Colonic mucosa (tissue), 4 donors: ENCODE results near the gene ELOA. TPM values are rescaled to one million over a fixed set of nuclear protein-coding genes. Genes with fewer than 3 reads are reported as not detected.
"Not testable (repeated sequence)": the region's sequence is repeated elsewhere in the genome, so short reads cannot be mapped to it uniquely, and the experiment has no call there.

ENCODE experiments used
- DNase-seq: peaks from one replicate; pipeline ENCODE4 v3.0.0-alpha.2; 2020
- H3K27ac ChIP-seq: fragments of 200-600 bp; one replicate; pipeline ENCODE4 v1.8.0; 2021
- H3K27me3 ChIP-seq: fragments of 200-600 bp; one replicate; pipeline ENCODE4 v1.8.0; 2021
- H3K36me3 ChIP-seq: fragments of 200-600 bp; one replicate; pipeline ENCODE4 v1.8.0; 2021
- H3K4me1 ChIP-seq: fragments of 200-600 bp; one replicate; pipeline ENCODE4 v1.8.0; 2021; ENCODE audit warnings: mild to moderate bottlenecking
- H3K4me3 ChIP-seq: fragments of 200-600 bp; one replicate; pipeline ENCODE4 v1.8.0; 2021
- H3K9ac ChIP-seq, 2 donors: one replicate each; pipeline ENCODE4 v1.7.0; 2013; ENCODE audit warnings: control low read depth in 2 of 2, low read depth in 2 of 2, low read length in 2 of 2
- H3K9me3 ChIP-seq: fragments of 200-600 bp; one replicate; pipeline ENCODE4 v1.8.0; 2021
- CTCF ChIP-seq: fragments of 200-600 bp; IDR thresholded peaks from one replicate; pipeline ENCODE4 v1.8.0; 2022; ENCODE audit warnings: antibody characterized with exemption, mild to moderate bottlenecking
- intact Hi-C: fragments of 100-400 bp; cut with DNase I; formaldehyde crosslinking; loops from one replicate; pipeline ENCODE4 v1.14.1; 2022
- total RNA-seq, 2 donors: library from RNA; stranded (reverse); fragmentation: NEBNext Ultra II Directional in 1 of 2; extraction: Animal tissue kit (Norgen Biotek cat#: 25700) in 1 of 2; gene quantifications; one replicate each; pipeline ENCODE4 v1.2.1, GENCODE V29; 2021
- donor health status: healthy.
- donor health status: DM: no; HTN: no; CAD: no.
- donor health status: DM: no; HTN: no; CAD: no.

The ELOA gene
- total RNA-seq, 2 donors from 2014 or later: 32.6 to 33.0 TPM

DNA sequence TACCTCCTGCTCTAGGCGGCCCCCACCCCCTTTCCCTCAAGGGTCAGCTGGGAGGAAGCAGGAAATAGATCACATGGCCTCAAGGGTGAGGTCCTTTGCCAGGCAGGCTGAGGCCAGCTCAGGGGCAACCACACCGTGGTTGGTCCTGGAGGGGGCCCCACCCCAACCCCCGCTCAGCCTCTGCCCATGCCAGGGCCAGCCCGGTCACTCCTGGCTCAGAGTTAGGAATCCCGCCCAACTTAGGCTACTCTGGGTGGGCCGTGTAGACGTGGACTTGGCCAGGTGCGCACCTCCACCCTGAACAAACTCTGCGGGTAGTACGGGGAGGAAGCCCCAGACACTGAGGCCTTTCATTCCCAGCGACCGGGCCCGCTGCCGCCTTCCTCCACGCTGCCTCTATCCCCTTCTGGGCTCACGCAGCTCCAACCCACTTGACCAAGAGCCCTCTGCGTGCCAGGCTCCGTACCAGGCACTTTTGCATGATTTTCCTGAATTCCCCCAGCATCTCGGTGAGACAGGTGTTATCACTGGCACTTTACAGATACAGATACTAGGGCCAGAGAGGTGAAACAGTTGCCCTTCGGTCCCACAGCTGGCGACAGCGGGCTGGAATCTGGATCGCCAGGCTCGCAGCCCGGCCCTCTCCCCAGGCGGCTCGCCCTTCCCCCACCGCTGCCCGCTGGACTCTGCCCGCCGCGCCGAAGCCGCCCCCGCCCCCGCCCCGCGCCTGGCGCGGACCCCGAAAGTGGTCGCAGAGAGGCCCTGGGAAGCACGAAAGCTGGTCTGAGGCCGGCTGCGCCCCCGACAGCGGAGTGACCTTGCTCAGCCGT, 56.5 kb downstream of the ELOA start:
- peak; percentile 92 for DNase-seq
- H3K36me3 ChIP-seq: peaks cover 9% of the 10 kb centered on the region
- H3K27me3 ChIP-seq: no peaks in the 10 kb centered on the region
- H3K9ac ChIP-seq: peak overlapping the region; percentile 85 to 88
- intact Hi-C loops: no loop called here
- peaks cover 6% of the 10 kb centered on the region for H3K4me1 ChIP-seq
- H3K27ac ChIP-seq: peak overlapping the region; percentile 88
- TF ChIP-seq CTCF: no peak
- H3K4me3 ChIP-seq: peak overlapping the region; percentile 76
- H3K9me3 ChIP-seq: no peaks in the 10 kb centered on the region

- TF ChIP-seq CTCF: no peak
- Histone ChIP-seq H3K4me3 (peak within 1 kb of the TSS; percentile 76), H3K27me3 (no peaks in the 10 kb centered on the region), H3K36me3 (peaks cover 9% of the 10 kb centered on the region), H3K4me1 (peaks cover 6% of the 10 kb centered on the region), H3K9me3 (no peaks in the 10 kb centered on the region), H3K27ac (peak within 1 kb of the TSS; percentile 88), H3K9ac (peak within 1 kb of the TSS; percentile 85 to 93)
- peak; percentile 99 for DNase-seq
- intact Hi-C loops: no loop called here
Observed at GRCh38 chr1:23800400-23801337, 57.4 kb downstream of the ELOA start, which contains the start of gene GALE. TSS of gene GALE (minus strand) at chr1:23800754. CDS start at chr1:23799007, 1,747 bp downstream.

DNA sequence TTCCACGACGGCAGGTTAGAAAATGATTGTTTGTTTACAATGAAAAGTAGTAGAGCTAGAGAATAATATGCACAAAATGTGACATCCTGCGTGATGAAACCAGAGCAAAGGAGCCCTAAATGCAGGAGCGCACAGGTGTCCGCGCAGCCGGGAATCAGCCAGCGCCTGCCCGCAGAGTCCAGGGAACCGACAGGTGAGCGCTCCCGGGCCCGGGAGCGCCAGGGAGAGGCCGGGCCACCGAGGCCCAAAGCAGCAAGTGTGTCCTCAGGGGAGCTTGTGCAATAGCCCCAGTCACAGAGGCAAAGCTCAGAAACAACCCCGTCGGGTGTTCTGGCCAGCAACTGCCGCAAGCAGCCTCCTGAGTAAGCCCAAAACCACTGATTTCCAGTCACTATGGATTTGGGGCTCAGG, 58.1 kb downstream of the ELOA start:
- no peaks in the 10 kb centered on the region for H3K27me3 ChIP-seq
- no peak for DNase-seq
- H3K9ac ChIP-seq: peak overlapping the region; percentile 85 to 93
- peak overlapping the region; percentile 88 for H3K27ac ChIP-seq
- peak overlapping the region; percentile 76 for H3K4me3 ChIP-seq
- no peaks in the 10 kb centered on the region for H3K9me3 ChIP-seq
- intact Hi-C loops: no loop called here
- peaks cover 6% of the 10 kb centered on the region for H3K4me1 ChIP-seq
- H3K36me3 ChIP-seq: peaks cover 6% of the 10 kb centered on the region
- TF ChIP-seq CTCF: no peak

- no peaks in the 10 kb centered on the region for H3K27me3 ChIP-seq
- H3K27ac ChIP-seq: no peak overlapping the region
- H3K36me3 ChIP-seq: peaks cover 6% of the 10 kb centered on the region
- H3K9me3 ChIP-seq: no peaks in the 10 kb centered on the region
- no peak overlapping the region for H3K4me3 ChIP-seq
- no peak for TF ChIP-seq CTCF
- no peak for DNase-seq
- peaks cover 6% of the 10 kb centered on the region for H3K4me1 ChIP-seq
- peak overlapping the region in 1 of 2 donors; percentile 85 for H3K9ac ChIP-seq
- intact Hi-C loops: no loop called here
Observed at GRCh38 chr1:23801876-23802275, 58.6 kb downstream of the ELOA start.

- H3K4me3 ChIP-seq, H3K27ac ChIP-seq, H3K4me1 ChIP-seq, H3K36me3 ChIP-seq, H3K9me3 ChIP-seq, H3K27me3 ChIP-seq, intact Hi-C loops, H3K9ac ChIP-seq, DNase-seq: not testable (repeated sequence)
Observed at GRCh38 chr1:23802809-23803342, 59.6 kb downstream of the ELOA start.
